ENCODE results near the gene EPHA6.

Gene EPHA6

DNA sequence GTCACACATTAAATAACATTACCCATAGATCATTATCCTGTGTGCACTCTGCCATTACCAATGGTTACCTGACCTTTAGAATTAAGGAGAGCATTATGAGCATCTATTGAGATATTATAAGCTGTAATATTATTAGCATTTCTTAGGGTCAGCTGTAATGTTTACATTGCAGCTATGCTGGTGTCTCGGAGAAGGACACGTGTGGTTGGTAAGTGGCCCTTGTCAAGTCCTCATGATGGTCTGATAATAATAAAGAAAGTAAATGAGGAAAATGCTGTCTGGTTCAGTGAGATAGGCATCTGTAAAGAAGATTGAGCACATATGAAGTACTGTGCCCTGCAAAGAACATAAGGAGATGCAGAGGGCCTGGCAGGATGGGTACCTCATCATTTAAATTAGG lies 878.4 kb downstream of the EPHA6 start:
- Histone ChIP-seq H3K9ac (ENCODE audit: low read length) (no peak overlapping the region), H3K27ac (ENCODE audit: low read depth, low read length, poor library complexity, severe bottlenecking) (no peak overlapping the region), H3K79me2 (ENCODE audit: insufficient read depth, low read length) (no peaks in the 10 kb centered on the region), H3K9me2 (ENCODE audit: low read depth, low read length) (no peaks in the 10 kb centered on the region), H3F3A (ENCODE audit: insufficient read depth, low read length) (no peaks in the 10 kb centered on the region), H3K9me3 (ENCODE audit: low read length) (no peaks in the 10 kb centered on the region), H3K4me1 (ENCODE audit: insufficient read depth, low read length, severe bottlenecking) (no peaks in the 10 kb centered on the region), H3K36me3 (ENCODE audit: insufficient read depth, low read length) (no peaks in the 10 kb centered on the region), H3K4me3 (ENCODE audit: low read depth, low read length, poor library complexity, severe bottlenecking) (no peak overlapping the region), H4K20me1 (ENCODE audit: insufficient read depth, low read length) (no peaks in the 10 kb centered on the region), H3K4me2 (ENCODE audit: low read length) (no peak overlapping the region), H2AFZ (ENCODE audit: low read length) (no peak overlapping the region), H3K27me3 (ENCODE audit: insufficient read depth, low read length) (no peaks in the 10 kb centered on the region)
- TF ChIP-seq EZH2 (IDR thresholded peaks at IDR 0.05; ENCODE audit: borderline replicate concordance, low read length), result no peak
- TF ChIP-seq, protein P1, sequence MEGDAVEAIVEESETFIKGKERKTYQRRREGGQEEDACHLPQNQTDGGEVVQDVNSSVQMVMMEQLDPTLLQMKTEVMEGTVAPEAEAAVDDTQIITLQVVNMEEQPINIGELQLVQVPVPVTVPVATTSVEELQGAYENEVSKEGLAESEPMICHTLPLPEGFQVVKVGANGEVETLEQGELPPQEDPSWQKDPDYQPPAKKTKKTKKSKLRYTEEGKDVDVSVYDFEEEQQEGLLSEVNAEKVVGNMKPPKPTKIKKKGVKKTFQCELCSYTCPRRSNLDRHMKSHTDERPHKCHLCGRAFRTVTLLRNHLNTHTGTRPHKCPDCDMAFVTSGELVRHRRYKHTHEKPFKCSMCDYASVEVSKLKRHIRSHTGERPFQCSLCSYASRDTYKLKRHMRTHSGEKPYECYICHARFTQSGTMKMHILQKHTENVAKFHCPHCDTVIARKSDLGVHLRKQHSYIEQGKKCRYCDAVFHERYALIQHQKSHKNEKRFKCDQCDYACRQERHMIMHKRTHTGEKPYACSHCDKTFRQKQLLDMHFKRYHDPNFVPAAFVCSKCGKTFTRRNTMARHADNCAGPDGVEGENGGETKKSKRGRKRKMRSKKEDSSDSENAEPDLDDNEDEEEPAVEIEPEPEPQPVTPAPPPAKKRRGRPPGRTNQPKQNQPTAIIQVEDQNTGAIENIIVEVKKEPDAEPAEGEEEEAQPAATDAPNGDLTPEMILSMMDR (IDR thresholded peaks at IDR 0.05; ENCODE audit: low read length), result no peak

DNA sequence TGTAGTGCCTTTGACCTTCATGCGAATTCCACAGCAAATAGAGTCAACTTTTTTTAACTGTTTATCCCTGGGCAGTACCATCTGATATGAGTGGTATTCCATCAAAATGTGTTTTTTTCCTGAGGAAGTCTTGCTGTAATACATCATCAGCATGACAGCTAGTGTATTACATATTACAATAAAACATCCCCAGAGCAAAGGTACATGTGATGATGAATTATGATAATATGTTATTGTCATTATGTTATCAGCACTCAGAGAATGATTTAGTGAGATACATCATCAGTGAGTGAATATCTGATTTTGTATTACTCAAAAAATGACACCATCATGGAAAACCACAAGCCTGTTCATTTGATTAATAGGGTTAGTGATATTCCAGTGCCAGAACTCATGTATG lies 880.5 kb downstream of the EPHA6 start:
- no peak for TF ChIP-seq EZH2 (IDR thresholded peaks at IDR 0.05; ENCODE audit: borderline replicate concordance, low read length)
- TF ChIP-seq, protein P1 (IDR thresholded peaks at IDR 0.05; ENCODE audit: low read length), result no peak
- H3K9me2 ChIP-seq (ENCODE audit: low read depth, low read length), result no peaks in the 10 kb centered on the region
- H3K4me3 ChIP-seq (ENCODE audit: low read depth, low read length, poor library complexity, severe bottlenecking), result no peak overlapping the region
- H3K4me2 ChIP-seq (ENCODE audit: low read length), result no peak overlapping the region
- no peaks in the 10 kb centered on the region for H3K9me3 ChIP-seq (ENCODE audit: low read length)
- H3K79me2 ChIP-seq (ENCODE audit: insufficient read depth, low read length), result no peaks in the 10 kb centered on the region
- H4K20me1 ChIP-seq (ENCODE audit: insufficient read depth, low read length), result no peaks in the 10 kb centered on the region
- no peak overlapping the region for H3K9ac ChIP-seq (ENCODE audit: low read length)
- H3K27me3 ChIP-seq (ENCODE audit: insufficient read depth, low read length), result no peaks in the 10 kb centered on the region
- no peaks in the 10 kb centered on the region for H3K36me3 ChIP-seq (ENCODE audit: insufficient read depth, low read length)
- H3F3A ChIP-seq (ENCODE audit: insufficient read depth, low read length), result no peaks in the 10 kb centered on the region
- no peak overlapping the region for H3K27ac ChIP-seq (ENCODE audit: low read depth, low read length, poor library complexity, severe bottlenecking)
- H3K4me1 ChIP-seq (ENCODE audit: insufficient read depth, low read length, severe bottlenecking), result no peaks in the 10 kb centered on the region
- H2AFZ ChIP-seq (ENCODE audit: low read length), result no peak overlapping the region

DNA sequence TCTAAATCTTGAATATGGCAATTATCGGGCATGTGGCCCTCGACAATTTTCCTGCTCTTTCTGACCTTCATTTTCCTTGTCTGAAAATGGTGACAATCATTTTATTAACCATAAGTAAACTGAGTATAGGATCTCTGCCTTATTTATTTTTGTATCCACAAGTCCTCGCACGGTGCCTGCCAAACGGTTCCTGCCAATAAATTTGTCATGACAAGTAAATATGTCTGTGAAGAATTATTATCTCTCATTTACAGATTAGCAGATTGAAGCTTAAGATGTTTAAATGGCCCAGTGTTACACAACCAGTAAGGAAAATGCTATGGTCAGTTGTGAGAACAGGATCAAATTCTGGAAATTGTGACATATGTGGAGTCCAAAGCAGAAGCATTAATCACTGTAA lies 884.3 kb downstream of the EPHA6 start:
- Histone ChIP-seq H3K9me3 (ENCODE audit: low read length) (no peaks in the 10 kb centered on the region), H3F3A (ENCODE audit: insufficient read depth, low read length) (no peaks in the 10 kb centered on the region), H3K27me3 (ENCODE audit: insufficient read depth, low read length) (no peaks in the 10 kb centered on the region), H3K4me1 (ENCODE audit: insufficient read depth, low read length, severe bottlenecking) (no peaks in the 10 kb centered on the region), H3K4me3 (ENCODE audit: low read depth, low read length, poor library complexity, severe bottlenecking) (no peak overlapping the region), H3K9me2 (ENCODE audit: low read depth, low read length) (no peaks in the 10 kb centered on the region), H3K36me3 (ENCODE audit: insufficient read depth, low read length) (no peaks in the 10 kb centered on the region), H2AFZ (ENCODE audit: low read length) (no peak overlapping the region), H3K9ac (ENCODE audit: low read length) (no peak overlapping the region), H4K20me1 (ENCODE audit: insufficient read depth, low read length) (no peaks in the 10 kb centered on the region), H3K27ac (ENCODE audit: low read depth, low read length, poor library complexity, severe bottlenecking) (no peak overlapping the region), H3K4me2 (ENCODE audit: low read length) (no peak overlapping the region), H3K79me2 (ENCODE audit: insufficient read depth, low read length) (no peaks in the 10 kb centered on the region)
- TF ChIP-seq EZH2 (IDR thresholded peaks at IDR 0.05; ENCODE audit: borderline replicate concordance, low read length), result no peak
- TF ChIP-seq, protein P1 (IDR thresholded peaks at IDR 0.05; ENCODE audit: low read length), result no peak

Data from OCI-LY1 (cell line).